ENCODE results near the gene PAXX.

Gene PAXX

DNA sequence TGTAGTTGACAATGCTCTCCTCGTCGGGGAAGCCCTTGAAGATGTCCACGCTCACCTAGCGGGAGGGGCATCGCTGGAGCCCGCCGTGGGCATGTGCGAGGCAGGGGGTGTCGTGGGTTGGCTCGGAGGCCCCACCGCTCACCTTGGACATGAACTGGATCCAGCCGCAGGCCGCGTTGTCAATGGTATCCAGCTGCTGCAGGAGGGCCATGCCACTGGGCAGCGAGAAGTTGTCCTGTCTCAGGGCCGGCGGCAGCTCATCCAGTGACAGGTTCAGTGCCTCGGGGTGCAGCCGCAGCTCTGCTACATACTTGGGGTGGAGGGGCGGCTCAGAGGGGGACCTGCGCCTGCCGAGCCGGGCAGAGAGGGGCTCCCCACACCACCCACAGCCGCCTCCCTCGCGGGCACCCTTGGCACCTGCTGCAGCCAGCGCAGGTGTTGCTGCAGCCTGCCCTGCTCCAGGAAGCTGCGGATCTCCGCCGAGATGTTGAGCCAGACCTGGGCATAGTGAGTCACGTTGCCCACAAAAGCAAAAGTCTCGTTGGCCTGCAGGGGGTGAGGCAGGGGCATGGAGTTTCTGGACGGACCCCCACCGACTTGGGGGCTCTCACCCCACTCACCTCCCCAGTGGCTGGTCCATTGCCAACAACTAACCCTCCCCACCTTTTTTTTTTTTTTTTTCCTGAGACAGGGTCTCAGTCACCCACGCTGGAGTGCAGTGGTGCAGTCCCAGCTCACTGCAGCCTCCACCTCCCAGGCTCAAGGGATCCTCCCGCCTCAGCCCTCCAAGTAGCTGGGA lies 26.7 kb downstream of the PAXX start:
- no peak for DNase-seq (ENCODE audit: low read depth)

DNA sequence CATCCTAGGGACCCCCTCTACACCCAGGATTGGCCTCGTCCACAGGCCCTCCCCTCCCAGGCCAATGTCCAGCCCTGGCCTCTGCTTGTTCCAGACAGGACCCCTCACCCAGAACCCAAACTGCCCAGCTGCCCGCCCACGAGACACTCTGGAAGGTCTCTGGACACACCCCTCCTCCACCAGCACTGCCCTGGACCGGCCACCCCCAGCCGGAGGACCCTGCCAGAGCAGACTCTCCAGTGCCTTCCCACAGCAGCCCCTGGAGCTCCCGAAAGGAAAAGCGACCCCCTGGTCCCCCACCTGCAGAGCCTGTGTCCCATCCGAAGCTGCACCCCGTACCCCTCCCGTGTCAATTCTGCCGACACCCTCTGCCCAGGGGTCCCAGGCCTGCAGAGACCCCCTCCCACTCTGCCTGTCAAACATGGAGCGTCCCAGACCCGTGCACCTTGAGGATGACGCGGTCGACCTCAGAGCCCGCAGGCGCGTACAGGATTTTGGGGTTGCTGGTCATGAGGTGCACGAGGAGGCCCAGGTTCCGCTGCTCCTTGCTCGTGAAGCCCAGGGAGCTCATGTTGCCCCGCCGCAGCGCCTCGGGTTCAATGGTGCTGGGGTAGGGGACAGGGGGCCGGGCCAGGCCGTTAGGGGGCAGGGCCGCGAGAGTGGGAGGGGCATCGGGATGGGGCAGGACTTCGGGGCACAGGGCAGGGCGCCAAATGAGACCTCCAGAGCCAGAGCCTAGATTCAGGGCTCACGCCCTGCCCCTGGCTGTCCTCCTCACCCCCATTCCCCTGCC lies 27.9 kb downstream of the PAXX start:
- DNase-seq (ENCODE audit: low read depth) = no peak

DNA sequence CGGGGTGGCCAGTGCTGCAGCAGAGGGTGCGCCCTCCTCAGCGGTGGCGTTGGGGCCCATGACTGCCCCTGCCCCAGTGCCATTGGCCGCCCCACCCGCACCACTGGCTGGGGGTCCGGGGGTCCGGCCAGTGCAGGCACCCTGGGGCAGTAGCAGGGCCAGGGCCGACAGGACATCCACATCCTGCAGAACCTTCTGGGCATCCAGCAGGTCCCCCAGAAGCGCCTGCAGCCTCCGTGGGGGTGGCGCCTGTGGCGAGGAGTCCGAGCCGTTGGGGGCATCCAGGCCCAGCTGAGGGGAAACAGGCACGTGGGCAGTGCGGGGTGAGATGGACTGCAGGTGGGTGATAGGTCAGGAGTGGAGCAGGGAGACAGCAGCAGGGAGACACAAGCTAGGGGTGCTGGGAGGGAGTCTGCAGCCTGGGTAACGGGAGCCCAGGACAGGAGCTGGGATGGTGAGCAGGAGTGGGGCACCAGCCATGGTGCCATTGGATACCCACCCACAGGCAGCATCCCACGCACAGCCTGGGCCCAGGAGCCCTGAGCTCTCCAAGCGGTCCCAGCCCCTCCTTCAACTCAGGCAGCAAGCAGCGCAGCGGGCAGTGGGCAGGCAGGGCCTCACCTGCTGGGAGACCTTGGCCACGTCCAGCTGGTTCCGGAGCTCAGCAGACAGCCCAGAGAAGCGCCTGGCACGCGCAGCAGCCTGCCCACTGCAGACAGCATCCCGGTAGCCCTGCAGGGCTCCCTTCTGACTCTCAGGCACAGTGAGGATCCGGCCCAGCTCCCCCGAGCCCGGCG lies 28.7 kb downstream of the PAXX start:
- DNase-seq (ENCODE audit: low read depth) = no peak

DNA sequence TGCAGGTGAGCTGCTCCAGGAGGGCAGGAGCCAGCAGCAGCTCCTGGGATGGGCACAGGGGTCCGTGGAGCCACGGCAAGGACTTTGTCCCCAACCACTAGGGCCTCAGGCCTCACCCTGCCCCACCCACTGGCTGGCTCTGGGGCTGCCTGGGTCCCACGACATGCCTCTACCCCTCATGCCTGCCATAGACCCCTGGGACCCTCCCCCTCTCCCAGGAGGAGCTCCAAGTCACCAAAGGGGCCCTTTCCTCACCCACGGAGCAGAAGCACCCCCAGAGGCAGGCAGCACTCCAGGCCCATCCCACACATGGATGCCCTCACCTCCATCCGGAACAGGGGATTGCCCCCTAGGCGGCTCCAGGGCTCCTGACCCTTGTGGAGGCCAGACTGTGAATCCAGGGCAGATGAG lies 29.4 kb downstream of the PAXX start:
- no peak for DNase-seq (ENCODE audit: low read depth)

DNA sequence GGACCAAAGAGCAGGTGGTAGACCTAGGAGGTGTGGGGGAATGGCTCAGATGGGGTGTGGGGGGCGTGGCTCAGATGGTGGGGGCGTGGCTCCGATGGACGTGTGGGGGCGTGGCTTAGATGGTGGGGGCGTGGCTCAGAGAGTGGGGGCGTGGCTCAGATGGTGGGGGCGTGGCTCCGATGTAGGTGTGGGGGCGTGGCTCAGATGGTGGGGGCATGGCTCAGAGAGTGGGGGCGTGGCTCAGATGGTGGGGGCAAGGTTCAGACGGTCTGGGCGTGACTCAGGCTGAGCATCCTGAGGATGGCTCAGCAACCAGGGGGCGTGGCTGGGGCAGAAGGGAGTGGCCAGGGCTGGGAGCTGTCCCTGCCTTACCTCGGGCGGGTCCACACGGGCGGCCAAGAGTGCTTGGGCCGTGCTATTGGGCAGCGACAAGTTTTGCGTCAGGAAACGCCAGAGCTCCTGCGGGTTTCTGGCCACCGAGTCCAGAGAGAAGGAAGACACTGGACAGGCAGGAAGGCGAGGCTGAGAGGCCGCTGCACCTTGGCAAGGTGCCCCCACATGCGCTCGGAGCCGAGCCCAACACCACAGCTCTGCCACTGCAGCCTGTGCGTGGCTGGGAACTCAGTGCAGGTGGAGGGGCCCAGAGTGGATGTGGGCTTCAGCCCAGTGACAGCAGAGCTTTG lies 29.9 kb downstream of the PAXX start:
- DNase-seq (ENCODE audit: low read depth) = peak; percentile 40

DNA sequence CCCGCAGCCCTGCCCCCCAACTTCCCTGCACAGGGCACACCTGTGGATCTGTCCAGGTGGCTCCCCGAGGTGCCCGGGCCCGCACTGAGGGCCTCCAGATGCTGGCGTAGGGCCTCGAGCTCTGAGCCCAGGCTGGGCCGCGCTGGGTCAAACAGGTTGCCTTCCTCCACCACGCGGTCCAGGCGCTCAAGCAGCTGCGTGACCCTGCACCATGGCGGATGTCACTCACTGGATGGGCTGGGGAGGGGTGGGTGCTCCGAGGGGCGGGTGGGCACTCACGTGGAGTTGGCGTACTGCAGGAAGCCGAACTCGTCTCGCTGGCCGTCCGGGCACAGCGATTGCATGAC lies 30.4 kb downstream of the PAXX start:
- no peak for DNase-seq (ENCODE audit: low read depth)

DNA sequence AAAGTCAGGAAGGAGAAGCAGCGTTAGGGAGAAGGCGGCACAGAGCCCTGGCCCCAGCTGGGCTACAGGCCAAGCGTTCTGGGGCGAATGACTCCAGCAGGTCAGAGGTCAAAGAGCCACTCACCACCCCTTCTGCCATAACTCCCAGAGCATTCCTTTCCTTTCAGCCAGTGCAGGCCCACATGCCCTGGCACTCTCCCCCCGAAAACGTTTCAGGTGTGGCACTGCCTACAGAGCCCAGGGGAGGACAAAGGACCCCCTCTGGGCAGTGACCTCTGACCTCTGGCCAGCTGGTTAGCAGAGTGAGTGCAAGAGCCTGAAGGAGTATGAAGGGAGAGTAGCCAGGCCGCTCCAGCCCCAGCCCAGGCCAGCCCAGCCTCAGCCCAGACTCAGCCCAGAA lies 30.9 kb downstream of the PAXX start:
- no peak for DNase-seq (ENCODE audit: low read depth)

DNA sequence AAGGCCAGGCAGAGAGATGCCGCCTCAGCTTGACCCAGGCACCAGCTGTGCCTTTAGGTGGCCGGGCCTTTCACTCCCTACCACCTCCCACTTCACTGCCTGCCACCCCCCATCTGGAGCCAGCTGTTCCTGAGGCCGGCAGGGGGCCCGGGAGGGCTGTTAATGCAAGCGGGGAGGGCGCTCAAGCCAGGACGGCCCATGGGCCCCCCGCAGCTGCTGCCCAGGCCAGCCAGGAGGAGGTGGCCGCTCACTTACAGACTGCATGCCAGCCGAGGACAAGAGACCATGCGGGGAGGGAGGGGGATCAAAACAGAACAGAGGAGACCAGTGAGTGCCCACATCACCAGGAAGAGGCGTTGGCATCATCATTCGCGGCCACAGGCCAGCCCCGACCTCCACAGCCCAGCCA lies 31.4 kb downstream of the PAXX start:
- no peak for DNase-seq (ENCODE audit: low read depth)

DNA sequence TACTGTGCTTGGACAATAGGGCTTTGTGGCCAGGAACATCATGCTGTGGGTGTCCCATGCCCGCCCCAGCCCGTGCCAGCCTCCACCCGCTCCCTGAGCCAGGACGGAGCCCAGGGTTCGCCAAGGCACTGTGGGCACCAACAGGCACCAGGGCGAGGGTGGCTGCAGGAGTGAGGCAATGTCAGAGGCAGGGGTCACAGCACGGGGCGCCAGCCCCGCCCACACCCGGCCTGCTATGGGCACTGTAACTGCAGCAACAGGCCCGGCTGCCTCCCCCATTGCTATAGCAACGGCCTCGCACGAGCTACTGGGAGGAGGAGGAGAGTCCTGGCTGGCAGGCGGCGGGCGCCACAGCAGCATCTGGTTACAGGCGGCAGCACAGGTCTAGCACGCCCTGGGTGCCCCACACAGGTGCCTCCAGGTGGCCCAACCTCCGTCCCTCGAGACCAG lies 33.3 kb downstream of the PAXX start:
- DNase-seq (ENCODE audit: low read depth) = no peak

DNA sequence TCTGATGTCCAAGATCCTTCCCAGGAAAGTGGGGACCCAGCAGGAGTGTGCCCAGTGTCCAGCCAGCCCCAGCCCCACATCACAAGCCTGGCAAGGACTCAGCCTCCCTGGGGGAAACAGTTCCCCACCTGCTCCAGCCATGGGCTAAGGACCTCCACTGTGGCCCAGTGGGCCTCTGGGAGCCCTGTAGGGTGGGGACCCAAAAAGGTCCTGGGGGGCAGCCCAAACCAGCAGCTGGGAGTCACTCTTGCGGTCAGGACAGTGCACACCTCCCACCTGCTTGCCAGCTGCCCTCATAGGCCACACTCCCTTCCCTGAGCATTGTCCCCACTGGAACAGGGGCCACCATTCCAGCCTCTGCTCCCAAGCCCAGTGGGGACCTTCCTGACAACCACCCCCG lies 34.2 kb downstream of the PAXX start:
- no peak for DNase-seq (ENCODE audit: low read depth)

DNA sequence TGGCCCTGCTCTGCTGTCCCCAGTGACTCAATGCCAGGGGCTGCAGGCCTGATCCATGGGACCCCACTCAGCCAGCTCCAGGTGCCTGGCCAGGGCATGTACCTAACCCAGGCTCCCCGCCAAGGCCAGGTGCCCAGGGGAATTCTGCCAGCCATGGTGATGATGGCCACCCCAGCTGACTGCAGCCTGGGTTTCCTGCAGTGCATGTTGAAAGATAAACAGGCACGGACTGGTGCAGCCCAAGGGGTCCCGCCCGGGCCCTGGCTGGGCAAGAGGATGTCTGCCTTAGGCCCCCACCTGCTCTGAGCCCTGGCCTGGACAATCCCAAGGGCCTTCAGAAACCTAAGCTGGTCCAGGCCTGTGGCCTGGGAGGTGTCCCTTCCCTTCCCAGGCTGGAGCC lies 34.6 kb downstream of the PAXX start:
- no peak for DNase-seq (ENCODE audit: low read depth)

DNA sequence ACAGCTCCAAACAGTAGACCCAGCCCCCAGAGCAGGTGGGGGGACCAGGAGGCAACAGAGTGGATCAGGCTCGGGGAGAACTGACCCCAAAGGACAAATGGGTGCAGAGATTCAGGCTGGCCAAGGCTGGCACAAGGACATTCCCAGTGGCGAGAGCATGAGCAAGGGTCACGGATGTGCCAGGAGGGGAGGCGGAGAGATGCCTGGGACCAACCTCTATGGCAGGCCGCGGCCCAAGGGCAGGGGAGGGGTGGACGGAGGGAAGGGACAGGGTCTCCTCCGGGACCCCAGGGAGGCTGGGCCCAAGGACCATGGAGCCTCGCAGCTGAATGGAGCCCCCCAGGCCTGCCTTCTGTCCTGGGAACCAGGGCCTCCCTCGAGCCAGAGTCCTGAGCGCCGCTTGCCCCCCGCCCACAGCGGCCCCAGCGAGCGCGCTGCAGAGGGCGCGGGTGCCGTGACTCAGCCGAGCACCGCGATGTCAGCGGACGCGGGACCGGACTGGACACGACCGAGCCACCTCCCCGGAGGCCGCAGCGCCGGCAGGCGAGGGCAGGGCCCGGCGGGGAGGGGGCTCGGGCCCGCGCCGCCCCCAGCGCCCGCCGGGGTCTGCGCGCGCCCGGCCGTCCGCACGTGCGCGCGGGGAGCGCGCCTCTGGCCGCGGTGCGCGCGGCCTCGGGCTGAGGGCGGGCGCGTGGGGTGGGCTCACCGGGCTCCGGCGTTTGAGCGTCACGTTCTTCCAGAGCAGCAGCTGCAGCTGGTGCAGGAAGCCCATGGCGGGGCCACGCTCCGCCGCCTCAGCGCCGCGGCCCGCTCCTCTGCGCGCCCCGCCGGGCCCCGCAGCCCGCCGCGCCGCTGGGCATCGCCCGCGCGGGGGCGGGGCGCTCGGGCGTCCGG lies 35.4 kb downstream of the PAXX start, which contains the start of gene ABCA2:
Gene ABCA2, minus strand, starts transcription at position 869 of the 894 bp plus-strand sequence. Its CDS starts 97 bp downstream, at position 772.
- no peak for DNase-seq (ENCODE audit: low read depth)

DNA sequence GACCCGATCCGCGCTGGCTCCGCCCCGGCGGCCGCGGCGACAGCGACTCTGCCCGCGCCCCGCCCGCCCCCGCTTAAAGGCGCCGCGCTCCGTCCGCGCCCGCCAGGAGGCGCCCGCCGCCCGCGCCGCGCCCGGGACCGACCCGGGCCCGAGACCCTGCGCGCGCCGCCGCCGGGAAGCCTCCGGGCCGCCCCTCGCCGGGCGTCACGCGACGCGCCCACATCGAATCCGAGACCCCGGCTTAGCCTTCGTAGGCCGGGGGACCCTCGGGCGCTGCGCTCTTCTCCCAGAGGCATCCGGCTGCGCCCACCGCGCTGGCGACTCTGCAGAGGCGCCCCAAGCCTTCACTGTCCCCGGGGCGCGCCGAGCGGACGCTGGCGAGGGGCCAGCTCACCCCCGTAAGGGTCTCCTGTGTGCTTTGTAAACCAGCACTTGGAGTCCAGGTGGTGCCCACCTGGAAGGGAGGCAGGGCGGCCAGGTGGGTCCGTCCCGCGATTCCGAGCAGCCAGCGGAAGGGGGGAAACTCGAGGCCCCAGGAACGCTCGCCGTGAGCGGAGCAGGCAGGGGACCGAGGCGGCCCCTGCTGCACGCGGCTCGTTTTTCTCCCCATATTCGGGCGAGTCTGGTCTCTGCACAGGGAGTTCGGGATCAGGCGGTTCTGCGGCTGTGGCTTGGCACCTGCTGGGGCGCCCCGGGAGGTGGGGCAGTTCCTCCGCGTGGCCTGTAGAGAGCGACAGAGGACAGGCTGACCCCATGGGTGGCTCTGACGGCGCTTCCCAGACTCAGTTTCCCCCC lies 36.2 kb downstream of the PAXX start:
- DNase-seq (ENCODE audit: low read depth) = peak; percentile 49

DNA sequence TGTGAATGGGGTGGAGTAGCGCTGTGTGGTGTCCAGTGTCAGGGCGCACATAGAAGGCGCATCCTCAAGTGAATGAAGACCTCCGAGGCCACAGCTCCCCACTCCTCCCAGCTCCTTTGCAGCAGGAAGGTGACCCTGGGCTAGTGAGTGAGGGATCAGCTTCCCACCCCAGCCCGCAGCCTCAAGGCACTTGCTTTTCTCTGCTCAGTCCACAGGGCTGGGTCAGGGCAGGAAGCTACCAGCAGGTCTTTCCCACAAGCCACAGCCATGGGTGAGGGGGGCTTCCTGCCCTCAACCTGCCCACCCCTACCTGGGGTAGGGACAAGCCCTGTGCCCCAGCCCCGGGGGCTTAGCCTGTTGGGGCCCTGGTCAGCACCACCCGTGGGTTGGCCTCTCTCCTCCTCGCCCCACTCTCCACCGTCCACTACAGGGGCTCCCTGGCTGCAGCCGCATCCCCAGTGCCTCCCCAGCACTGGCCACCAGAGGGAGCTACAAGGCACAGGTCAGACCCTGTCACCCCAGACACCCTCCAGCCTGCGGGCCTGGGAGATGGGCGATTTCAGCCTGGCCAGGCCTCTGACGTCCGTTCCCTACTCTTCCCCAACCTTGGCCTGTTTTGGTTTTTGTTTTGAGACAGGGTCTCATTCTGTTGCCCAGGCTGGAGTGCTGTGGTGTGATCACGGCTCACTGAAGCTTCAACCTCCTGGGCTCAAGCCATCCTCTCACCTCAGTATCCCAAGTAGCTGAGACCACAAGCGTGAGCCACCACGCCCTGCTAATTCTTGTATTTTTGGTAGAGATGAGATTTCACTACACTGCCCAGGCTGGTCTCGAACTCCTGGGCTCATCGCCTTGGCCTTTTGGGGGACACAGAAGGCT lies 37.1 kb downstream of the PAXX start:
- peak; percentile 48 for DNase-seq (ENCODE audit: low read depth)

DNA sequence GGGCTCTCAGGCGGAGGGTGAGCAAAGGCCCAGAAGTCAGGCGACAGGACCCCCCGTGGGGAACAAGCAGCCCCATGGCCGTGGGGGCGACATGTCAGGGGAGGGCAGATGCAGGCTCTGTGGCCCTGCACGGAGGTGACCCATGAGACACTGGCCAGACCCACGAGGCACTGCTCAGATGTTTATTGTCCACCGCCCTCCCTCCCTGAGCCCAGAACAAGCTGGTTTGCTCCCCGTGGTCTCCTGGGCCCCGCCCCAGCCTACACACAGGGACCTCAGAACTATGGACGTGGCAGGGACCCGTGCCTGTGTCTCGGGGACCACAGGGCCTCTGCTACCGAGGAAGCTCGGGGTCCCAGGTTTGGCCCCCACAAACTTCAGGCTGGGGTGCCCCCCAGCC lies 37.8 kb downstream of the PAXX start:
- no peak for DNase-seq (ENCODE audit: low read depth)

DNA sequence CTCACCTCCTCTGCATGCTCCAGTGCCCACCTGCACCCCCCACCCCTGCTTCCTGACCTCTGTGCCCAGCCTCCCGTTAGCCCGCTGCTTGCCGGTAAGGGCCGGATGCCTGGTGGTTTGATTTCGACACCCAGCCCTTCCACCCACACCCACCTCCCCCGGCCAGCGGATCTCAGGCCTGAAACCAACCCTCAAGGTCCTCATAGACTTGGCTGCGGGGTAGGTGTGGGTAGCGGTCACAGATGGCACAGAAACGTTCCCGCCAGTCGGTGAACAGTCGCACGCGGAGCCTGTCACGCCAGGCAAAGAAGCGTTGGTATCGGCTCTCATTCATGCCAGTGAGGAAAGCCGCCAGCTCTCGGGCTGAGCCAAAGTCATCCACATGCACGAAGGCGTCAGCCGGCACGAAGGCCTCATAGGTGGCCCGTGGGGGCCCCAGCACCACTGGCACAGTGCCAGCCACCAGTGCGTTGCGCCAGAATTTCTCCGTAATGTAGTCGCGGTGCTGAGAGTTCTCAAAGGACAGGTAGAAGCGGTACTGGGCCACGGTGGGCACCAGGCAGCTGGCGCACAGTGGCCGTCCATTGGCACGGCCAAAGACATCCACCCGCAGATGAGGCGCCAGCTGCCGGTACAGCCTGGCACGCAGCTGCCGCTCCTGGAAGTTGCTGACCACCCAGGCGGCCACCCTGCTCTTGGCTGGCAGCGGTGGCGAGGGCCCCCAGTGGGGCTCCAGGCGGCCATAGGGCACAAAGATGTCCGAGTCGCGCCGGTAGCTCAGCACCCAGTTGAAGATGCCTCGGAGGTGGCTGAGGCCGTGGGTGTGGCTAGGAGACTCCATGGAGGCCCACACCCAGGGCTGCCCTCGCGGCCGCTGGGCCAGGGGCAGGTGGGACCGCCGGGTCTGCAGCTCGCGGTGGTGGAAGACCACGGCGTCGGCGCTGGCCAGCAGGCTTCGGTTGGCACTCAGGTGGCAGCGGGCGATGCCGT lies 38.6 kb downstream of the PAXX start:
- DNase-seq (ENCODE audit: low read depth) = no peak

DNA sequence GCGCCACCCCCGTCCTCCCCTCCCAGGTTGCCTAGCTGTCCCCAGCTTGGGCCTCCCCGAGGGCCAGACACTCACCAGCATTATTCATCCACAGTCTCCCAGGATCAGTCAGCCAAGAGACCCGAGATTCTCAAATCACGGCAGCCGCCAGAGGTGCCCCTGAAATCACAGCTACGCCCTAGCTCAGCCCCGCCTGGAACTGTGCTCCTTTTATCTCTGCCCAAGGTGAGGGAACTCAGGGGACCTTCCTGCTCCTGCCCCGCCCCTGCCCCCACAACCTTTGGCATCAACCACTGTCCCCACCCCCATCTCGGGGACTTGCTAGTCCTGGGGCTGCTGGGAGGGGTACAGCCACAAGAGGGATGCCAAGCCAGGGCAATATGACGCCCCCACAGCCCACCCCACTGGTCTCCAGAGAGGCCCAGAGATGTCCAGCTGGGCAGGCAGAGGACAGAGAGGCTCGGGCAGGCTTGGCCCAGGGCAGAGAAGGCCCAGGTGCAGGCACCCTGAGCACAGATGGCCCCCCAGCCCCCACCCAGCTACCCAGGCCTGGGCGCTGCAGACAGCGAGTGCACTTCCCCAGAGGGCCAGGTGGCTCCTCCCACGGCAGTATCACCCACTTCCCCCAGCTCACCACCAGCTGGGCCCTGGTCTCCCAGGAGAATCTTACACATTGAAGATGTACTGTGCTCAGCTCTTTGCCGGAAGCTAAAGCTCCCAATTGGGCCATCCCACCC lies 39.9 kb downstream of the PAXX start, which contains the start of gene FUT7:
Gene FUT7, minus strand, starts transcription at position 185 of the 737 bp plus-strand sequence. Its CDS starts 97 bp downstream, at position 88.
- DNase-seq (ENCODE audit: low read depth) = no peak

Data from stimulated activated CD8-positive, alpha-beta memory T cell treated with anti-CD3 and anti-CD28 coated beads, Interleukin-12 subunit alpha, Interleukin-12 subunit beta, amount 100 ng/mL, for 4 hours (primary cell).